ENCODE measurements around the gene SYNDIG1.

SYNDIG1 gene

DNA sequence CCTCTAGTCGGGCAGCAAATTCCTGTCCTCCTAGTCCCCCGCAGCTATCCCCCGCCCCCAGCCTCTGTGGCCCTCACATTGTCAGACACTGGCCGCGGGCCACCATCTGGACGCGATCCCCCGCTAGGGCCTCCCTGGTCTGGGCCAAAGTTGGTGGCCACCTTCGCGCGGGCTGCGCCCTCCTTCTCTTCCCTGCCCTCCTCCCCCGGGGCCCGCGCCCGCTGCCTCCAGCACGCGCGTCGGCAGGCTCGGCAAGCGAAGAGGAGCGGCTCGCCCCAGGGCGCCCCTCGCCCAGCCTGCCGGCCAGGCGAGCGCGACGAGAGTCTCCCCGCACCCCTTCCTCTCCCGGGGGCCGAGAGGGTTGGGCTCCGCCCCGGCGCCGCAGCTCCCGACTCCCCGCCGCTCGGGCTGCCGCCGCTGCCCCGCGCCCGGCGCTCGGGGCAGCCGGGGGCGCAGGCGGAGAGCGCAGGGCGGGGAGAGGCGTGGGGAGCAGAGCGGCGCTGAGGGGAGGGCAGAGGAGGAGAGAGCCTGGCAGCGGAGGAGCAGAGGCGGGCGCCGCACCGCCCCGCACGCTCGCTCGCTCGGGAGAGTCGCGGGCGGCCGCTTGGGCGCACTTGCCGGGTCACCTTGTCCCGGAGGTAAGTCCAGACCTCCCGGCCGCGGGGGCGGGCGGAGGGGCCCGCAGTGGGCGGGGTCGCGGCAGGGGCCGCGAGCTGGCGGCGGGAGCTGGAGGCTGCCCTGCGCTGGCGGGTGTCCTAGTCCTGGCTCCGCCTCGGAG is at the start of gene SYNDIG1:
SYNDIG1 (plus strand) TSS at position 514 of the 778 bp plus-strand sequence. CDS start 73,469 bp downstream, outside the sequence.
- DNase-seq = no peak

- DNase-seq = no peak
Observed at GRCh38 chr20:24419786-24420185, 49.6 kb upstream of the SYNDIG1 start.

- DNase-seq = no peak
Observed at GRCh38 chr20:24420567-24420966, 48.9 kb upstream of the SYNDIG1 start.

DNA sequence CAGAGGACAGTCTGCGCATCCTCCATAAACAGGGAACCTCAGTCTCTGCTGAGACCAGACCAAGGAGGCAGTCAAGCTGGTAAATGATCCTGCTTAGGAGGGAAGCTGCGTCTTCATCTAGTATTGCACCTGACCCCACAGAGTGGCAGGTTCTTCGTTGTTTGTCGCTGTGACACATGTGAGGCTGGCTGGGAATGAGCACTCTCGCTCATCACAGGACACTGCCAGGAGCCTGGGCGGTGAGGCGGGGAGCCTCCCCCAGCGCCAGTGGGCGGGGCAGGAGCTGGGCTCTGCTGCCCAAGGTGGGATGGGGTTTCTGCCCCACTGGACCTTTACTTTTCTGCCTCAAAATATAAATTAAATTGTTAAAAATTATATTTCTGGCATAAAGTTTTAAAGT is 48.4 kb upstream of the SYNDIG1 start:
- DNase-seq = no peak

- DNase-seq = no peak
Observed at GRCh38 chr20:24422091-24422760, 47.2 kb upstream of the SYNDIG1 start.

GRCh38 chr20:24423390-24424313 is 45.8 kb upstream of the SYNDIG1 start:
- no peak for DNase-seq

DNA sequence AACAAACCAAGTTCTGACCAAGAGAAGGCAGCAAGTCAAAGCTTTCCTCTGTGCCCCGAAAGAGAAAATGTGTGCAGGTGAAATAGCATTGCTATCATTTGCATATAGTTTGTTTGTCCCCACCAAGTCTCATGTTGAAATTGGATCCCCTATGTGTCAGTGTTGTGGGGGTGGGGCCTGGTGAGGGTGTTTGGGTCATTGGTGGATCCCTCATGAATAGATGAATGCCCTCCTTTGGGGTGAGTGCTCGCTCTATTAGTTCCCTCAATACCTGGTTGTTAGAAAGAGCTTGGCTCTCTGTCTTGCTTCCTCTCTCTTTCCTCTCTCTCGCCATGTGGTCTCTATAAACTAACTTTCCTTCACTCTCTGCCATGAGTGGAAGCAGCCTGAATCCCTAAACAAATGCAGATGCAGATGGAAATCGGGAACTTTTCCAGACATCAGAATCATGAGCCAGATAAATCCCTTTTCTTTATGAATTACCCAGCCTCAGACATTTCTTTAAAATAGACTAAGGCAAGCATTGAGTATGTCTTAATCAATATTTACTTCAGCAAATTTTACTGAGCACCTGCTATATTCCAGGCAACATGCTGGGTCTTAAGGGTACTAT is 43.8 kb upstream of the SYNDIG1 start:
- DNase-seq = no peak

- no peak for DNase-seq
Observed at GRCh38 chr20:24431279-24432045, 38.0 kb upstream of the SYNDIG1 start.

- DNase-seq = no peak
Observed at GRCh38 chr20:24432046-24432442, 37.4 kb upstream of the SYNDIG1 start.

DNA sequence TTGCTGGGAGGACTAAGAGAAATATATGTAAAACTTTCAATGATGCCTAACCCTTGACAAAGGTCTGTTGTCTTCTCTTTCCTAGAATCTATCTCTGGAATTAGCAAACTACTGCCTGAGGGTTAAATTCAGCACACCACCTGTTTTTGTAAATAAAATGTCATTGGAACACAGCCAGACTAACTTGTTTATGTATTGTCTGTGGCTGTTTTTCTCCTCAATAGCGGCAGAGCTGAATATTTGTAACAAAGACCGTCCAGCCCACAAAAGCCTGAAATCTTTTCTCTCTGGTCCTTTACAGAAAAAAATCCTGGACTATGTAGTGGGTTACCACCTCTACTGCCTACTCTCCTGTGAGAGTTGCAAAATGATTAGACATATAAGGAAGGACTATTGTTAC is 33.3 kb upstream of the SYNDIG1 start:
- no peak for DNase-seq

DNA sequence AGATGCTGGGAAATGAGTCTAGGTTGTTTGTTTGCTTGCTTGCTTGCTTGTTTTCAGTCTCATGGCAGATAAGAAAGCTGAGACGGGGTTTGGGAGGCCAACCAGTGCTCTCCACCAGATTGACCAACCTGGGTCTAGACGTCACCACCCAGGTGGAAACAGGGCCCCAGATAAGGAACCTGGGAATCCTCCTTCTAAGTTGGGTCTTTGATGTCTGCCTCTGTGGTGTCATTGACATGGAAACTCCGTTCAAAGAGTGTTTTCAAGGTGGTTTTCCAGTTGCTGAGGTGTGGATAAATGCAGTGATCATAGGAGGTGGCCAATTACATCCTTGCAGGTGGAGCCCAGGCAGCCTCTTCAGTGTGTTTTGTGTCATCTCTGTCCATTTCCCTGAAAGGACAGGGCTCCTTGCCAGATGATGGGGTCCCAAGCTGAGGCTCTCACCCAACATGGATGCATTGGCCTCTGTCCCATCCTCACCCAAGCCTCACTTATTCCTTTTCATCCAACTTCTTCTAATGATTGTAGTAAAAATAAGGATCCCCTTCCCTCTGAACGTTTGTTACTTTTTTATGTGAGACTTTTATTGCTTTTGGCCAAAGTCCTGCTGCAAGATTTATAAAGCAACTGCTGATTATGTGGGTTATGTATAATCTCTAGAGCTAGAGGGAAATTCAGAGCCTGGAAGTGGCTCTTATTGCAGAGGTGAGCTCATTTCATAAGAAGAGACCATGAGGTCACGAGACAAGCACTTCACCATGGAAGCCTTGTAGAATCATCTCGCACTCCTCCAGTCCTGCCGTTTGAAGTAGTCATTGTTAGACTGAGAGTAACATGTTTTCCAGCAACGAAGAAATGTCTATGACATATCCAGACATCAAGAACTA is 32.0 kb upstream of the SYNDIG1 start:
- no peak for DNase-seq

DNA sequence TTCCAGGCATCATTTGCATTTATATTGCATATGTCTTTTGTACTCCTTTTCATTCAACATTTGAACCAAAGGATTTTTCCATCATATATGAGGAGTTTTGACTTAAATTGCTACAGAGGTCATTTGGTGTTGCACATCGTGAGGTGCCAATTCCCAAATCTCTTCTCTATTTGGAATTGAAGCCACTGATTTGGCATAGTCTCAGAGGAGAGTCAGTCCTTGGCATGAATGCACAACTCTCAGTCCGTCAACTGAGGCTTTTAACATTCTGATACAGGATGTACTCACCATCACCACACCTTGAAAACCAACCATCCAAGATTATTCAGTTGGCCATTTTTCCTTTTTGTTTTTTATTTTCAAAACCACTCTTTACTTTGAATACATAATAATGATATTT is 31.1 kb upstream of the SYNDIG1 start:
- DNase-seq = no peak

GRCh38 chr20:24439737-24440387 is 29.6 kb upstream of the SYNDIG1 start:
- DNase-seq = no peak

DNA sequence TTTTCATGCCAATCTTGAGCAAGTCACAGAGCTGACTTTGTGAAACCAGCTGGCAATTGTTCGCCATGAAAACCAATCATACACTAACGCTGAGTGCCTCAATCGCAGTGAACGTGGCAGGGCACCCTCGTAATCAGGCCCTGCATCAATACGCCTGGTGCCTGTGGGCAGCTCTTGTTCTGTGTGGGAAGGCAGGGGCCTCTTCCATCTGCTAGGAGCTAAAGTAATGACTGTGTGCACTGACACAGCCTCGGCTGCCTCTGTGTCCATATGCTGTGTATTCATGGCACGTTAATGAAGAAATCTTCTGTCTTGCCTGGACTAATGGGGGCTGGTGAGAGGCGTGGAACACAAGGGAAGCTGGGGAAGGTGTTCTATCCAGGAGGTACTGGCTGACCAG is 27.8 kb upstream of the SYNDIG1 start:
- DNase-seq = no peak

DNA sequence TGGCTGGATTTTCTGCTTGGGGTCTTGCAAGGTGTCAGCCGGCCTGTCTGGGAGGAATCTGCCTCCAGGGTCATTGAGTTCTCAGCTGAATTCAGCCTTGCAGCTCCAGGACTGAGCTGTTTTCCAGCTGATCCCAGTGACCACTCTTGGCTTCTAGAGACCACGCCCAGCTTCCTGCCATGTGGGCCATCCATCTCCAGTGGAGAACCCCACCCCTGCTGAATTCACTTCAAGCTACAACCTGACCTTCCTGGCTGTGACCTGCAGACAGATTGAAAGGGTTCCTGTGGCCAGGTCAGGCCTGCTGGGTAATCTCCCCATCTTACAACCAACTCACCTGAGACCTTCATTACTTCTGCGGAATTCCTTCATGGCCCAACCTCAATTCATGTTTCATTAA is 26.5 kb upstream of the SYNDIG1 start:
- DNase-seq = no peak

- no peak for DNase-seq
Observed at GRCh38 chr20:24443436-24443835, 26.0 kb upstream of the SYNDIG1 start.

DNA sequence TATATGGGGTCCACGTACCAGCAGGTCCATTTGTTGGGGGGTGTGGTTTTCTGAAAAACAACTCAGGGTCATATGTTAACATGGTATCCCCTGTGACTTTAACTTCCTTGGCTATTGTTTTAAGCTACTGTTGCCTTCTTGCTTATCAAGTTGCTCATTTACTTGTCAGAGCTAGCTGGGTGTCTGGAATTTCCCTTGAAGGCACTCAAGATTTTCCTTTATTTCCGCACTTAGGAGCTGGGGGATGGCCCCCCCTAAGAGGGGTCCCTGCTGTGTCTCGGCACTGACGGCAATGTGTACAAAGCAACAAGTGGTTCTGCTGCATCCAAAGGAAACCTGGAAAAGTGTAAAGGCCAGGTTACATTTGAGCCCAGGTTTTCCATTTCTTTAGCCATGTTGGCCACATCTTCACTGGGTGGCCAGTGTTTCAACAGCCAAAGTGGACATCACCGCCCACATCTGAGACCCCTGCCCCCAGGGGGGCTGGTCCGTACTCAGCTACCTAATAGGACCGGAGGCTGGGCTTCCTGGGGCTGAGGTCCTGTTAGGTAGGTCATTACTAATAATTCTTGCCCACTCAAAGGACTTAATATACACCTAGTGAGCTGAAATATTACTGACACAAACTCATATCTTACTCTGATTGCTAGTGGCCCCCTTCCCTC is 24.8 kb upstream of the SYNDIG1 start:
- DNase-seq = no peak

DNA sequence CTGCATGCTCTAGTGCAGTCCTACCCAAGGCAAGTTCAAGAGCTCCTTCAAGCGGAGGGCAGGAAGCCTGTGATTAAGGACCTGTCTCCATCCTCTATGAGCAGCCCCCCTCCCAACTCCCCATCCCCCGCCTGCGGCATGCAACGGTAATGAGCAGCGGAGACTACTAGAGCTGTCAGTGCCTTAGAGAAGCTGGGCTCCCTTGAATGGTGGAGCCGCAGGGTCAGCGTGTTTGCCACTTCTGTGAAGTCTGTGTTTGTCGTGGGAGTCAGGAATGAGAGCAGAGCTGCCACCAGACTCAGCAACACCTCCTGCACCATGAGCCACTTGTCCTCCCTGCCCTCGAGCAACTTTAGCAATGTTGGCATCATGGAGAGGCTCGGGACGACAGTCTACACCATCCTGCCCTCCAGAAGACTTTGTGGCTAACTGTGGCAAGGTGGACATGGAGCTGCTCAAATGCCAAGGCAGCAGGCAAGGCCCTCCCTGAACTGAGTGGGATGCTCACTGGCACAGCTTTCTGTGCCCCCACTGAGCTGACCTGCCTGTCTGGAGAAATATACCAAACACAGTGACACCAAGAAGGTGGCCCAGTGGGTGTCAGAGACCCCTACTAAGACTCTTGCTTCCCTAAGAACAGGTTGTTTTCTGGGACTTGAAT is 23.8 kb upstream of the SYNDIG1 start:
- no peak for DNase-seq

DNA sequence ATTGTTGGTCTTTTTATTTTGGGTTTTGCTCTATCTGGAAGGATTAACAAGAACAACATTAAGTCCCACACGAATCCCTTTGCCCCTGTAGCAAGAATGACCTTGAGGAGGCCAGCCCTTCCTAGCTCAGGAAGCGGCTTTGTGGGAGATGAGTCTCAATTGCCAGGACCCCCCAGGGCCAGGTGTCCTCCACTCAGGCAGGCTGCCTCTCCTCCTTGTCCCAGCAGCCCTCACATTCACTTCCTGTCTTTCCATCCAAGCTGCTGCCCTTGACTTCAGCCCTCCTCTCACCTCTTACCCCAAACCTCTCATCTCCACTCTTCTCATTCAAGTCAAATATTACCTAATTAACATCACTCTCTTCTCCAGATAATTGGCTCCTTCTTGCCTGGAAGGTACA is 22.6 kb upstream of the SYNDIG1 start:
- DNase-seq = no peak

All from CD4-positive, alpha-beta T cell treated with Interferon alpha-2 for 1 hour (primary cell).